ENCODE measurements around the gene ARHGEF4. TPM values are rescaled to one million over a fixed set of nuclear protein-coding genes. Genes with fewer than 3 reads are reported as not detected.

The ARHGEF4 gene
- total RNA-seq: 34.5 and 36.1 TPM in 2 replicates

DNA sequence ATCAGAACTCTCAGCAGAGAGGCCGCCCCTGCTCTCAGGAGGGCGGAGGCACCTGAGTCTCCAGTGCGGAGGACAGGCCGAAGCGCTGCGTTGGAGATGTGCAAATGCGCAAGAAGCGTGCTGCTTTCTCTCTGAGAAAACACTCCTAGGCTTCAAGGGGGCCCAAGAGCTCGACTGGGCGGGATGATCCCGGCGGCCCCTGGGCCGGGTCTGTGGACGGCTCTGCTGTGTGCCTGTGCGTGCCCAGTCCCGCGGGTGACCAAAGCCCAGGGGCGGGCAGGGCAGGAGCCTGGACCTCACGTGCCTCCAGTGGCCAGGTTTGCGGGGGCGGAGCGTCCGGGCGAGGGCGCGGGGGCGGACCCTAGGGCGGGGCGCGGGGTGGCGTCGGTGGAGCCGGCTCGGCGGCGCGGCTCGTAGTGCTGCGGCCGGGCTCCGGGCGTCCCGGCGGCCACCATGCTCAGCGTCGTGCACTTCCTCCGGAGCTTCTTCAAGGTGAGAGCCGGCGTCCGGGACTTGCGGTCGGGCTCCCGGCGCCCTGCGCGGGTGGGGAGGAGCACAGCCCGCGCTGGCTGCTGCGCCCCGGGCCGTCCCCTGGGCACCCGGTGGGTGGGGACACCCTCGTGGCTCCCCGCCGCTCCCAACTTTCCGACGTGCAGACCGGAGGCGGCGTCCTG lies at the start of gene ARHGEF4:
ARHGEF4 (plus strand) TSS at position 414 of the 674 bp plus-strand sequence; CDS start at position 454, 40 bp downstream.

GRCh38 chr2:131093006-131093695 lies 256.4 kb downstream of the ARHGEF4 start, which contains the start of gene FAM168B:
Gene FAM168B, minus strand, starts transcription at chr2:131093460. Its CDS starts 10,814 bp downstream, at chr2:131082646.

Other genes with a start within 250 kb of the ARHGEF4 start
- not detected in 2 replicates for gene CFC1, start 237.3 kb upstream of the ARHGEF4 start, total RNA-seq
- not detected in 2 replicates for gene POTEJ, start 225.5 kb upstream of the ARHGEF4 start, total RNA-seq
- not detected in 2 replicates for gene GPR148, start 107.8 kb upstream of the ARHGEF4 start, total RNA-seq
- gene AMER3, start 81.4 kb upstream of the ARHGEF4 start, total RNA-seq: not detected in 2 replicates